Osteoblast (primary cell): ENCODE data around the gene MEGF11. TPM values are rescaled to one million over a fixed set of nuclear protein-coding genes. Genes with fewer than 3 reads are reported as not detected.

ENCODE experiments used
- DNase-seq: peaks from one replicate; pipeline ENCODE4 v3.0.0; 2011; ENCODE audit warnings: low spot score, mixed read lengths; ENCODE audit not compliant: insufficient read length; ENCODE audit errors: missing footprints
- H2AFZ ChIP-seq: 2 replicates; pipeline ENCODE4 v1.6.0; 2011; ENCODE audit warnings: mild to moderate bottlenecking, low read length
- H3K27ac ChIP-seq: 2 replicates; pipeline ENCODE4 v1.5.1; 2011; ENCODE audit warnings: mild to moderate bottlenecking, low read depth, low read length, moderate library complexity
- H3K27me3 ChIP-seq: 2 replicates; pipeline ENCODE4 v1.6.0; 2012; ENCODE audit warnings: mild to moderate bottlenecking, control low read depth, inconsistent platforms, low read length, moderate library complexity; ENCODE audit not compliant: insufficient read depth
- H3K36me3 ChIP-seq: 2 replicates; pipeline ENCODE4 v1.5.1; 2011; ENCODE audit warnings: mild to moderate bottlenecking, low read length, control low read depth, moderate library complexity; ENCODE audit not compliant: insufficient read depth
- H3K4me1 ChIP-seq: 2 replicates; pipeline ENCODE4 v1.5.1; 2011; ENCODE audit warnings: mild to moderate bottlenecking, low read length, control low read depth, moderate library complexity; ENCODE audit not compliant: insufficient read depth
- H3K4me2 ChIP-seq: 2 replicates; pipeline ENCODE4 v1.6.0; 2011; ENCODE audit warnings: mild to moderate bottlenecking, low read length; ENCODE audit not compliant: insufficient read depth
- H3K4me3 ChIP-seq: fragments of 200-600 bp; sonication (generic); 3 replicates; pipeline ENCODE4 v1.5.1; 2012; ENCODE audit warnings: mild to moderate bottlenecking, low read length, inconsistent platforms; ENCODE audit not compliant: insufficient read depth
- H3K79me2 ChIP-seq: 2 replicates; pipeline ENCODE4 v1.6.0; 2012; ENCODE audit warnings: mild to moderate bottlenecking, low read length, control low read depth, inconsistent platforms; ENCODE audit not compliant: insufficient read depth
- H3K9me3 ChIP-seq: 2 replicates; pipeline ENCODE4 v1.5.1; 2011; ENCODE audit warnings: low read depth, low read length, control low read depth
- H4K20me1 ChIP-seq: 2 replicates; pipeline ENCODE4 v1.6.0; 2012; ENCODE audit warnings: mild to moderate bottlenecking, low read length, control low read depth; ENCODE audit not compliant: insufficient read depth
- CTCF ChIP-seq: IDR thresholded peaks from 2 replicates; pipeline ENCODE4 v1.5.1; 2011; ENCODE audit warnings: mild to moderate bottlenecking, low read depth, low read length, moderate library complexity; ENCODE audit errors: extremely low read depth
- total RNA-seq: library from RNA; depleted of rRNA; stranded (reverse); fragments of >200 nt; gene quantifications from 2 replicates; pipeline ENCODE4 v1.2.3, GENCODE V29; 2012

Gene MEGF11
- total RNA-seq, 1 donor: not detected

GRCh38 chr15:66068801-66069200, 184.7 kb downstream of the MEGF11 start:
- TF ChIP-seq CTCF: no peak
- no peak overlapping the region for H3K27ac ChIP-seq
- no peak for DNase-seq

DNA sequence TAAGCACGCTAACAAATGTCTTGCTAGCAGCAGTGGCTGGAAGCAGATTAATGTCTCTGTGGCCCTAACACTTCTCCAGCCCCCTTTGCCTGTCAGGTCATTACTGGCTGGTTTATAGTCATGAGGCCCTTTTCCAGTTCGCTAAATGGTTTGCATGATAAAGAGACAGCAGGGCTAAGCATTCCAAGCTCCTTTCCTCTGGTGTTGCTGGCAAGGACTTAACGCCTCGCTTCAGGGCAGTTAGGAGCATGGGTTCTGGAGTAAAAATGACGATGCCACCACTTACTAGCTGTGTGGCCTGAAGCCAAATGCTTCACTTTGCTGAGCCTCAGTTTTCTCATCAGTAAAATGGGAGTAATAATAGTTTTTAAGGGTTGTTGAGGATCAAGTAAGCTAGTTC, 185.9 kb downstream of the MEGF11 start:
- H2AFZ ChIP-seq: no peak overlapping the region
- H3K27ac ChIP-seq: no peak overlapping the region
- peaks cover 10% of the 10 kb centered on the region for H3K27me3 ChIP-seq
- H3K4me3 ChIP-seq: no peak overlapping the region
- H4K20me1 ChIP-seq: no peaks in the 10 kb centered on the region
- no peak for TF ChIP-seq CTCF
- no peaks in the 10 kb centered on the region for H3K79me2 ChIP-seq
- DNase-seq: no peak
- H3K9me3 ChIP-seq: no peaks in the 10 kb centered on the region
- H3K4me1 ChIP-seq: no peaks in the 10 kb centered on the region
- H3K36me3 ChIP-seq: no peaks in the 10 kb centered on the region
- no peak overlapping the region for H3K4me2 ChIP-seq

More at GRCh38 chr15:66068801-66069200, 184.7 kb downstream of the MEGF11 start:
- H3K79me2 ChIP-seq: no peaks in the 10 kb centered on the region
- no peaks in the 10 kb centered on the region for H3K4me1 ChIP-seq
- H3K4me3 ChIP-seq: no peak overlapping the region
- no peak overlapping the region for H2AFZ ChIP-seq
- H3K4me2 ChIP-seq: no peak overlapping the region
- H3K9me3 ChIP-seq: no peaks in the 10 kb centered on the region
- no peaks in the 10 kb centered on the region for H4K20me1 ChIP-seq
- no peaks in the 10 kb centered on the region for H3K36me3 ChIP-seq
- H3K27me3 ChIP-seq: peaks cover 10% of the 10 kb centered on the region

GRCh38 chr15:66066481-66066880, 187.1 kb downstream of the MEGF11 start:
- Histone ChIP-seq H4K20me1 (no peaks in the 10 kb centered on the region), H3K4me1 (no peaks in the 10 kb centered on the region), H2AFZ (no peak overlapping the region), H3K4me2 (no peak overlapping the region), H3K36me3 (no peaks in the 10 kb centered on the region), H3K27ac (no peak overlapping the region), H3K79me2 (no peaks in the 10 kb centered on the region), H3K27me3 (peaks cover 10% of the 10 kb centered on the region), H3K9me3 (no peaks in the 10 kb centered on the region), H3K4me3 (no peak overlapping the region)
- DNase-seq: no peak
- no peak for TF ChIP-seq CTCF

DNA sequence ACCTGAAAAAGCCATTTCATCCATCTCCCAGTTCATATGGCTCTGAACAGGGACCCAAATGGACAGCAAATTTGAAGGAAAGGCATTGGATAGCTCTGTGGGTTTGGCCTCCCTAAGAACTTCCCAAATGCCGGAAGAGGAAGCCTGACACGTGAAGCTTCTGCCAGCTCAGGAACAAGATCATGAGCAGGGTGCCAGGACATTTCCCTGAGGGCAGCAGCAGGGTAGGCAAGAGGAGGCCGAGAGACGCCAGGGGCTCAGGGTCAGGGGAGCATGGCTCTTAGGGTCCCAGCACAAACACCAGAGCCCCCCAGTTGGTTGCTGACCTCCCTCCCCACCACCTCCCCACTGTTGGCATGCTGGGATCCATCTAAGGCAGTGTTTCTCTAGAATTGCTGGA, 187.5 kb downstream of the MEGF11 start:
- Histone ChIP-seq H4K20me1 (no peaks in the 10 kb centered on the region), H3K4me3 (no peak overlapping the region), H3K4me1 (no peaks in the 10 kb centered on the region), H2AFZ (no peak overlapping the region), H3K4me2 (no peak overlapping the region), H3K9me3 (no peaks in the 10 kb centered on the region), H3K79me2 (no peaks in the 10 kb centered on the region), H3K36me3 (no peaks in the 10 kb centered on the region), H3K27me3 (peaks cover 6% of the 10 kb centered on the region), H3K27ac (no peak overlapping the region)
- TF ChIP-seq CTCF: no peak
- DNase-seq: no peak
